ENCODE measurements around the gene TM4SF18.

TM4SF18 gene

DNA sequence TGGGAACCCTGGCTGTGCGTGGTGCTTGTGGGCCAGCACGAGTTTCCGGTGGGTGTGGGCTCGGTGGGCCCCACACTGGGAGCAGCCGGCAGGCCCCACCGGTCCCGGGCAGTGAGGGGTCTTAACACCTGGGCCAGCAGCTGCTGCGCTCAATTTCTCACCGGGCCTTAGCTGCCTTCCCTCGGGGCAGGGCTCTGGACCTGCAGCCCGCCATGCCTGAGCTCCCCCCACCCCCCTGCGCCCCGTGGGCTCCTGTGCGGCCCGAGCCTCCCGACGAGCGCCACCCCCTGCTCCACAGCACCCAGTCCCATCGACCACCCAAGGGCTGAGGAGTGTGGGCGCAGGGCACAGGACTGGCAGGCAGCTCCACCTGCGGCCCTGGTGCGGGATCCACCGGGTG, 49.4 kb downstream of the TM4SF18 start:
- DNase-seq: no peak

- no peak for DNase-seq
Observed at GRCh38 chr3:149283401-149283800, 50.0 kb downstream of the TM4SF18 start.

GRCh38 chr3:149282836-149283235, 50.6 kb downstream of the TM4SF18 start:
- no peak for DNase-seq

DNA sequence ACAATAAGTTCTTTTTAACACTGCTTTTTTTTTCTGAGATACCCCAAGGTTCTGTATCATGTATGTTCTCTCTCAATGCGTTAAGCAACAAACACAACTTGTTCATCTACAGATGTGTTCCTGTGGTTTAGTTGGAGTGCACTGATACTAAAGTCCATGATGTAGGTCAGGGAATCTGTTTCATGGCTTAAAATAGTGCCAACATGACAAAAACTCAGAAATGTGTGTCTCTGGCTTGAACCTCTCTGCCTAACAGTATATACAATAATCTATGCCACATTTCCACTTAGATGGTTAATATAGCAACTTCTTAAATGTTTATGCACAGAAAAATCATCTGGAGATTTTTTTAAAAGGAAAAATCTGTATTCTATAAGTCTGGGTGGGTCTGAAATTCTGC, 51.1 kb downstream of the TM4SF18 start:
- no peak for DNase-seq

- no peak for DNase-seq
Observed at GRCh38 chr3:149280671-149281349, 52.6 kb downstream of the TM4SF18 start.

- no peak for DNase-seq
Observed at GRCh38 chr3:149278911-149279310, 54.5 kb downstream of the TM4SF18 start.

- no peak for DNase-seq
Observed at GRCh38 chr3:149277331-149277813, 56.1 kb downstream of the TM4SF18 start.

DNA sequence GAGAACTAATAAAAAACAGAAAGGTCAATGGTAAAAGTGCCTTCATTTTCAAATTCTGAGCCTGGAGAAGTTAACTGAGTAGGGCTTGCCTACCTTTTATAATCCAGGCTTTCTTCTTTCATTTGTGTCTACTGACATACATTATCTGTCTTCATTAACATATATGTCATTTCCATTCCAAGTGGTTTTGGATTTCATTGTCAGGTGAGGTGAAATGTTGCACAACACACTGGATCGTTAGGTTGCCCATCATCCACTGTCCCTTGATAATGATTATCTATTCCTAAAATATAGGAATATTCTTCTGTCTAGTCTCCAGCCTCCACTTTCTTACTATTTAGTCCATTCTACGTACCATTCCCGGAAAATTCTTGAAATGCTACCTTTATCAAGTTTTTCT, 56.8 kb downstream of the TM4SF18 start:
- no peak for DNase-seq

GRCh38 chr3:149274220-149274619, 59.2 kb downstream of the TM4SF18 start:
- DNase-seq: no peak

DNA sequence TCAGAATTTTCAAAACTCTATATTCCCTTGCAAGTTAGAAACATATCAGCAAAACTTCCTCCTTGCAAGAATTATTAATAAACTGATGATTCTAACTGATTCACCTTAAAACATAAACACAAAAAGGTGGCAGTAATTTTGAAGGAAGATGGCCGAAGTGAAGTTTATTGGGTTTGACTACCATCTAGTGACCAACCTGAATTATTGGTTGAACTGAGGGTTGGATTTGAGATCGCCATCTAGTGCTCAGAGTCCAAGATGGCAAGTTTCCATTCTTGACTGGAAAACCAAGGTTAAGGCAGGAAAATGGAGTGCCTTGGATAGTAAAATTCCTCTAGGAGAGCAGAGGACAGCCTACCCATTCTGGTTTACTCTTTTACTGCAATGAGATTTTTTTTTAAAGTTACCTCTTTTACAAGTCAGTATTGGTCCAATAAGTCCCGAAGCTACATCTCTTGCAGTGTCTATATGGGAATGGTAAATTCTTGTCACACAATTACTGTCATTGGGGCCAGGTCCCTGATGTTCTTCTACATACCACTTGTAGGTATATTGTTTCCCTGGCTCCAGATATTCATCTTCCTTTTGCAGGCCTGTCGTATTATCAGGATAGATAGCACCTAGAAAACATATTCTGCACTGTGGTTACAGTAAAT, 60.2 kb downstream of the TM4SF18 start:
- peak in 18 of 51 donors; percentile 3 to 80 (median 16) for DNase-seq

- no peak for DNase-seq
Observed at GRCh38 chr3:149271669-149272068, 61.8 kb downstream of the TM4SF18 start.

- no peak for DNase-seq
Observed at GRCh38 chr3:149270180-149270579, 63.3 kb downstream of the TM4SF18 start.

DNA sequence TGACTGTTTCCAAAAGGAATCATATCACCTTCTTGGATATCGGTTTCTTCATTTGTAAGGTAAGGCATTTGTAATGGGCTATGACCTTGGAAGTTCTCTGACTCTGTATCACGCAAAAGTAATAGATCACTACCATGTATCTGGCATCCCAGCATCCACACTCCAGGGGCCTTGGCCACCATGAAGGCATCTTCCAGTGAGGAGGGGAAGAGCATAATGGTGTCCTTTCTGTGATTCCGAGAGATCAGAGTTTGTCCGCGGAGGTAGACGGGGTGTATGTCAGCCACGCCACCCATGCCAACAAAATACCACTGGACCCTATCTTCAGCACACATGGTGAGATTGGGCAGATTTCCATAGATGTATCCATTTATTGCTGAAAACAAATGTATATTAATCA, 63.7 kb downstream of the TM4SF18 start:
- no peak for DNase-seq
